Karpas-422 (cell line): ENCODE results near the gene PUSL1. TPM values are rescaled to one million over a fixed set of nuclear protein-coding genes. Genes with fewer than 3 reads are reported as not detected.

Source experiments
- DNase-seq: peaks from one replicate; pipeline ENCODE4 v3.0.0-alpha.2; 2015
- H2AFZ ChIP-seq: fragments of 200-600 bp; sonication (generic); 2 replicates; pipeline ENCODE4 v1.6.1; 2014; ENCODE audit warnings: antibody characterized with exemption, low read length, mixed read lengths
- H3K27ac ChIP-seq: fragments of 200-600 bp; sonication (generic); 2 replicates; pipeline ENCODE4 v1.5.1; 2014; ENCODE audit warnings: mild to moderate bottlenecking, low read length, moderate library complexity
- H3K27me3 ChIP-seq: fragments of 200-600 bp; sonication (generic); 2 replicates; pipeline ENCODE4 v1.6.1; 2014; ENCODE audit warnings: low read length, mixed read lengths
- H3K36me3 ChIP-seq: fragments of 200-600 bp; sonication (generic); 2 replicates; pipeline ENCODE4 v1.6.1; 2014; ENCODE audit warnings: low read length, mixed read lengths; ENCODE audit not compliant: insufficient read depth
- H3K4me1 ChIP-seq: fragments of 200-600 bp; sonication (generic); 2 replicates; pipeline ENCODE4 v1.6.1; 2014; ENCODE audit warnings: mild to moderate bottlenecking, low read length, mixed read lengths
- H3K4me2 ChIP-seq: fragments of 200-600 bp; sonication (generic); 2 replicates; pipeline ENCODE4 v1.6.1; 2014; ENCODE audit warnings: low read length, low read depth, mild to moderate bottlenecking; ENCODE audit not compliant: poor library complexity, severe bottlenecking
- H3K4me3 ChIP-seq: fragments of 200-600 bp; sonication (generic); 2 replicates; pipeline ENCODE4 v1.5.1; 2014; ENCODE audit warnings: mild to moderate bottlenecking, antibody characterized with exemption, low read length, mixed read lengths
- H3K79me2 ChIP-seq: fragments of 200-600 bp; sonication (generic); 2 replicates; pipeline ENCODE4 v1.6.1; 2014; ENCODE audit warnings: mild to moderate bottlenecking, low read length, mixed read lengths
- H3K9ac ChIP-seq: fragments of 200-600 bp; sonication (generic); 2 replicates; pipeline ENCODE4 v1.6.0; 2014; ENCODE audit warnings: low read length
- H3K9me2 ChIP-seq: fragments of 200-600 bp; sonication (generic), shearing (Covaris generic); replicated peaks from 2 replicates; pipeline ENCODE4 v1.6.0; 2014; ENCODE audit warnings: mild to moderate bottlenecking, low read length, moderate library complexity; ENCODE audit not compliant: insufficient read depth
- H3K9me3 ChIP-seq: fragments of 300-700, 200-600 bp; sonication (generic); 2 replicates; pipeline ENCODE4 v1.6.1; 2014; ENCODE audit warnings: low read length, mixed read lengths
- H4K20me1 ChIP-seq: fragments of 200-600 bp; sonication (generic); 2 replicates; pipeline ENCODE4 v1.6.1; 2014; ENCODE audit warnings: mild to moderate bottlenecking, antibody characterized with exemption, low read length, low read depth; ENCODE audit not compliant: insufficient read depth
- total RNA-seq: library from RNA; depleted of rRNA; stranded (reverse); fragments of >200 nt; shearing (Covaris generic); gene quantifications from 2 replicates; pipeline ENCODE4 v1.2.3, GENCODE V29; 2014; ENCODE audit warnings: low replicate concordance

The PUSL1 gene
- total RNA-seq, 1 experiment from 2014 or later: 14.9 TPM

GRCh38 chr1:1287288-1288110 is 20.9 kb upstream of the PUSL1 start:
- H3K4me2 ChIP-seq: no peak overlapping the region
- H3K9me2 ChIP-seq: no peaks in the 10 kb centered on the region
- H3K27me3 ChIP-seq: no peaks in the 10 kb centered on the region
- H3K36me3 ChIP-seq: no peaks in the 10 kb centered on the region
- no peak overlapping the region for H3K27ac ChIP-seq
- H4K20me1 ChIP-seq: no peaks in the 10 kb centered on the region
- H3K79me2 ChIP-seq: no peaks in the 10 kb centered on the region
- H3K4me3 ChIP-seq: no peak overlapping the region
- no peak for DNase-seq
- no peak overlapping the region for H2AFZ ChIP-seq
- H3K9ac ChIP-seq: no peak overlapping the region
- H3K9me3 ChIP-seq: peaks cover 4% of the 10 kb centered on the region; the same call in 1 of the 2 replicates
- H3K4me1 ChIP-seq: peaks cover 3% of the 10 kb centered on the region

- Histone ChIP-seq H3K4me3 (no peak overlapping the region), H3K9me3 (peaks cover 4% of the 10 kb centered on the region; the same call in 1 of the 2 replicates), H3K27ac (no peak overlapping the region), H3K4me1 (no peaks in the 10 kb centered on the region), H2AFZ (no peak overlapping the region), H3K9me2 (no peaks in the 10 kb centered on the region), H3K27me3 (no peaks in the 10 kb centered on the region), H3K36me3 (no peaks in the 10 kb centered on the region), H3K9ac (no peak overlapping the region), H4K20me1 (no peaks in the 10 kb centered on the region), H3K79me2 (no peaks in the 10 kb centered on the region), H3K4me2 (no peak overlapping the region)
- DNase-seq: peak; percentile 71
These were observed 18.1 kb upstream of the PUSL1 start for GRCh38 chr1:1290238-1290731.

- Histone ChIP-seq H3K79me2 (no peaks in the 10 kb centered on the region), H3K4me1 (no peaks in the 10 kb centered on the region), H3K4me2 (no peak overlapping the region), H3K27ac (no peak overlapping the region), H3K4me3 (no peak overlapping the region), H4K20me1 (no peaks in the 10 kb centered on the region), H3K9me2 (no peaks in the 10 kb centered on the region), H3K36me3 (no peaks in the 10 kb centered on the region), H2AFZ (no peak overlapping the region), H3K9me3 (peaks cover 4% of the 10 kb centered on the region; the same call in 1 of the 2 replicates), H3K9ac (no peak overlapping the region), H3K27me3 (no peaks in the 10 kb centered on the region)
- DNase-seq: no peak
These were observed 17.3 kb upstream of the PUSL1 start for GRCh38 chr1:1291023-1291528.

- H3K9me2 ChIP-seq: no peaks in the 10 kb centered on the region
- H3K4me3 ChIP-seq: no peak overlapping the region
- peaks cover 4% of the 10 kb centered on the region; the same call in 1 of the 2 replicates for H3K9me3 ChIP-seq
- H4K20me1 ChIP-seq: no peaks in the 10 kb centered on the region
- no peak overlapping the region for H3K27ac ChIP-seq
- H3K36me3 ChIP-seq: no peaks in the 10 kb centered on the region
- no peaks in the 10 kb centered on the region for H3K79me2 ChIP-seq
- DNase-seq: peak; percentile 91
- no peak overlapping the region for H3K4me2 ChIP-seq
- no peak overlapping the region for H3K9ac ChIP-seq
- no peaks in the 10 kb centered on the region for H3K4me1 ChIP-seq
- no peak overlapping the region for H2AFZ ChIP-seq
- no peaks in the 10 kb centered on the region for H3K27me3 ChIP-seq
These were observed 16.6 kb upstream of the PUSL1 start for GRCh38 chr1:1291548-1292441.

GRCh38 chr1:1292442-1292779 is 16.0 kb upstream of the PUSL1 start:
- Histone ChIP-seq H3K79me2 (no peaks in the 10 kb centered on the region), H2AFZ (no peak overlapping the region), H3K9me3 (peaks cover 3% of the 10 kb centered on the region; the same call in 1 of the 2 replicates), H4K20me1 (no peaks in the 10 kb centered on the region), H3K9me2 (no peaks in the 10 kb centered on the region), H3K9ac (no peak overlapping the region), H3K4me3 (no peak overlapping the region), H3K4me1 (no peaks in the 10 kb centered on the region), H3K27ac (no peak overlapping the region), H3K4me2 (no peak overlapping the region), H3K27me3 (no peaks in the 10 kb centered on the region), H3K36me3 (no peaks in the 10 kb centered on the region)
- no peak for DNase-seq

GRCh38 chr1:1292851-1293250 is 15.5 kb upstream of the PUSL1 start:
- Histone ChIP-seq H3K9me2 (no peaks in the 10 kb centered on the region), H4K20me1 (no peaks in the 10 kb centered on the region), H3K27ac (no peak overlapping the region), H3K4me2 (no peak overlapping the region), H3K36me3 (no peaks in the 10 kb centered on the region), H2AFZ (no peak overlapping the region), H3K9ac (no peak overlapping the region), H3K27me3 (no peaks in the 10 kb centered on the region), H3K79me2 (no peaks in the 10 kb centered on the region), H3K9me3 (no peaks in the 10 kb centered on the region; the same call in 1 of the 2 replicates), H3K4me1 (no peaks in the 10 kb centered on the region), H3K4me3 (no peak overlapping the region)
- no peak for DNase-seq

- Histone ChIP-seq H2AFZ (no peak overlapping the region), H3K4me1 (no peaks in the 10 kb centered on the region), H3K36me3 (no peaks in the 10 kb centered on the region), H3K4me3 (no peak overlapping the region), H4K20me1 (no peaks in the 10 kb centered on the region), H3K9me3 (no peaks in the 10 kb centered on the region), H3K9ac (no peak overlapping the region), H3K4me2 (no peak overlapping the region), H3K27ac (no peak overlapping the region), H3K27me3 (no peaks in the 10 kb centered on the region), H3K79me2 (no peaks in the 10 kb centered on the region), H3K9me2 (no peaks in the 10 kb centered on the region)
- no peak for DNase-seq
These were observed 14.8 kb upstream of the PUSL1 start for GRCh38 chr1:1293263-1294249.
